Panc1 (cell line): ENCODE measurements around the gene DENND2D. TPM values are rescaled to one million over a fixed set of nuclear protein-coding genes. Genes with fewer than 3 reads are reported as not detected.

Source experiments
- ATAC-seq: fragments of 200-7000 bp; cut with Tn5 transposase; 2 replicates; pipeline ENCODE4 v1.9.1; 2020; ENCODE audit warnings: mild to moderate bottlenecking, moderate library complexity
- BruUV-seq: library from RNA; stranded (reverse); fragments of 400-500 nt; replicated peaks from 2 replicates; lab custom pipeline; 2021; lab: Mats Ljungman, UMichigan
- CTCF ChIA-PET: fragments of 300-600 bp; sonication (Branson Sonifier 250); formaldehyde crosslinking; loops from one replicate; lab custom pipeline; 2022; ENCODE audit warnings: antibody characterized with exemption; lab: Charles Lee
- POLR2A ChIA-PET: fragments of 300-600 bp; sonication (Branson Sonifier 250); formaldehyde crosslinking; loops from one replicate; lab custom pipeline; 2022; ENCODE audit warnings: antibody characterized with exemption; lab: Charles Lee
- DNase-seq: peaks from one replicate; pipeline ENCODE4 v3.0.0-alpha.2; 2010; ENCODE audit warnings: low read depth, low spot score
- H3K27ac ChIP-seq: 2 replicates; pipeline ENCODE4 v1.5.1; 2011; ENCODE audit warnings: mild to moderate bottlenecking, low read length, inconsistent platforms
- H3K27me3 ChIP-seq: fragments of 200-500 bp; sonication (Bioruptor generic); 2 replicates; pipeline ENCODE4 v1.6.0; 2014; ENCODE audit warnings: low read length, inconsistent platforms; ENCODE audit not compliant: control insufficient read depth, insufficient read depth
- H3K36me3 ChIP-seq: fragments of 200-500 bp; sonication (Bioruptor generic); 2 replicates; pipeline ENCODE4 v1.5.1; 2014; ENCODE audit warnings: inconsistent platforms, mild to moderate bottlenecking, low read length, moderate library complexity; ENCODE audit not compliant: control insufficient read depth, insufficient read depth
- H3K4me1 ChIP-seq: 2 replicates; pipeline ENCODE4 v1.5.1; 2011; ENCODE audit warnings: inconsistent platforms, mild to moderate bottlenecking, low read length, moderate library complexity; ENCODE audit not compliant: control insufficient read depth, insufficient read depth
- H3K4me3 ChIP-seq, 2 experiments: 2 replicates each; pipeline ENCODE4 v1.5.1; 2011 to 2012; ENCODE audit warnings: low read depth in 2 of 2, low read length in 2 of 2, mild to moderate bottlenecking in 2 of 2, inconsistent platforms in 1 of 2, moderate library complexity in 1 of 2
- H3K9me3 ChIP-seq: fragments of 200-500 bp; sonication (Bioruptor generic); 2 replicates; pipeline ENCODE4 v1.5.1; 2014; ENCODE audit warnings: low read depth, mild to moderate bottlenecking, inconsistent platforms, low read length, moderate library complexity; ENCODE audit not compliant: control insufficient read depth, insufficient read depth
- CTCF ChIP-seq: fragments of 450-650 bp; IDR thresholded peaks from 2 replicates; pipeline ENCODE4 v1.5.1; 2017; ENCODE audit warnings: mild to moderate bottlenecking
- POLR2AphosphoS5 ChIP-seq: IDR thresholded peaks from 2 replicates; pipeline ENCODE4 v1.6.1; 2012; ENCODE audit warnings: mild to moderate bottlenecking, low read depth, low read length, moderate library complexity
- REST ChIP-seq, 2 experiments: IDR thresholded peaks; 2 replicates each; pipeline ENCODE4 v1.6.1; 2011 to 2012; ENCODE audit warnings: low read depth in 2 of 2, control low read depth in 1 of 2, low read length in 1 of 2, mild to moderate bottlenecking in 1 of 2, moderate library complexity in 1 of 2; ENCODE audit not compliant: insufficient read depth in 1 of 2
- SIN3A ChIP-seq: IDR thresholded peaks from 2 replicates; pipeline ENCODE4 v1.6.1; 2012; ENCODE audit warnings: low read depth, mild to moderate bottlenecking, low read length, moderate library complexity, borderline replicate concordance; ENCODE audit not compliant: insufficient read depth
- TCF7L2 ChIP-seq: IDR thresholded peaks from 2 replicates; pipeline ENCODE4 v1.6.1; 2011; ENCODE audit warnings: mild to moderate bottlenecking, low read depth, low read length, inconsistent platforms
- in situ Hi-C: cut with HindIII; loops from 2 replicates; pipeline ENCODE4 v1.10.0; 2016; ENCODE audit warnings: low sequenced_read_pairs, low pct_unique_long_range_greater_than_20kb
- intact Hi-C: fragments of 100-400 bp; cut with micrococcal nuclease; formaldehyde crosslinking; loops from one replicate; pipeline ENCODE4 v1.10.0; 2022; ENCODE audit not compliant: unreplicated experiment
- total RNA-seq: library from RNA; stranded (reverse); gene quantifications from one replicate; pipeline ENCODE4 v1.2.1, GENCODE V29; 2021; ENCODE audit not compliant: unreplicated experiment

The DENND2D gene
- total RNA-seq, 1 experiment from 2014 or later: 10.4 TPM

GRCh38 chr1:111234258-111234657 is 33.8 kb upstream of the DENND2D start:
- in situ Hi-C loops: no loop called here
- DNase-seq: no peak
- Histone ChIP-seq H3K4me3 (no peak overlapping the region), H3K4me1 (no peaks in the 10 kb centered on the region), H3K27me3 (no peaks in the 10 kb centered on the region), H3K9me3 (no peaks in the 10 kb centered on the region), H3K27ac (no peak overlapping the region), H3K36me3 (no peaks in the 10 kb centered on the region)
- TF ChIP-seq REST (IDR thresholded peaks at IDR 0.05; ENCODE audit: insufficient read depth in 1 of 2, low read depth in 2 of 2, low read length in 1 of 2) (no peak), SIN3A (no peak)
- ChIA-PET CTCF (no interaction called here), POLR2A (no interaction called here)
- BruUV-seq: no TSS peak
- intact Hi-C loops: no loop called here
- ATAC-seq: no peak

- TF ChIP-seq TCF7L2 (no peak), CTCF (no peak), POLR2AphosphoS5 (no peak)
- H3K27me3 ChIP-seq: no peaks in the 10 kb centered on the region
- peaks cover 14% of the 10 kb centered on the region; the same call in 1 of the 2 replicates for H3K4me1 ChIP-seq
- H3K36me3 ChIP-seq: no peaks in the 10 kb centered on the region
- H3K27ac ChIP-seq: no peak overlapping the region
- CTCF ChIA-PET: no interaction called here
- intact Hi-C loops (no loop called here), in situ Hi-C loops (no loop called here)
- POLR2A ChIA-PET: no interaction called here
- no peak for DNase-seq
- ATAC-seq: no peak
- H3K4me3 ChIP-seq: no peak overlapping the region
- no TSS peak for BruUV-seq
- no peaks in the 10 kb centered on the region for H3K9me3 ChIP-seq
Observed at GRCh38 chr1:111232134-111232533, 31.7 kb upstream of the DENND2D start.

GRCh38 chr1:111228748-111229126 is 28.3 kb upstream of the DENND2D start:
- Histone ChIP-seq H3K9me3 (no peaks in the 10 kb centered on the region), H3K27ac (peak overlapping the region; percentile 85), H3K4me1 (peaks cover 14% of the 10 kb centered on the region; the same call in 1 of the 2 replicates), H3K27me3 (no peaks in the 10 kb centered on the region), H3K36me3 (no peaks in the 10 kb centered on the region), H3K4me3 (peak overlapping the region in 1 of 2 experiments; percentile 2; a peak in 1 of 4 replicates)
- no TSS peak for BruUV-seq
- POLR2A ChIA-PET: no interaction called here
- CTCF ChIA-PET: interaction anchor here (0.7 kb wide), 1 partner anchor 172 kb away, joined by 4 read pairs; no protein-coding TSS in a partner anchor
- no peak for DNase-seq
- in situ Hi-C loops: no loop called here
- TF ChIP-seq SIN3A (no peak), TCF7L2 (no peak), POLR2AphosphoS5 (no peak), REST (IDR thresholded peaks at IDR 0.05; ENCODE audit: insufficient read depth in 1 of 2, low read depth in 2 of 2, low read length in 1 of 2) (no peak), CTCF (no peak)
- ATAC-seq: peak; percentile 71
- intact Hi-C loops: no loop called here
